ENCODE results near the gene PICALM. TPM values are rescaled to one million over a fixed set of nuclear protein-coding genes. Genes with fewer than 3 reads are reported as not detected.
A peak's percentile ranks its signal among the peaks of the same experiment; 100 is the strongest.

PICALM gene
- total and polyA plus RNA-seq, 9 of the 15 experiments (the other 6 are each of a cell fraction or from before 2014, with no cell fraction given) = 41.3 to 990 (median 309) TPM

DNA sequence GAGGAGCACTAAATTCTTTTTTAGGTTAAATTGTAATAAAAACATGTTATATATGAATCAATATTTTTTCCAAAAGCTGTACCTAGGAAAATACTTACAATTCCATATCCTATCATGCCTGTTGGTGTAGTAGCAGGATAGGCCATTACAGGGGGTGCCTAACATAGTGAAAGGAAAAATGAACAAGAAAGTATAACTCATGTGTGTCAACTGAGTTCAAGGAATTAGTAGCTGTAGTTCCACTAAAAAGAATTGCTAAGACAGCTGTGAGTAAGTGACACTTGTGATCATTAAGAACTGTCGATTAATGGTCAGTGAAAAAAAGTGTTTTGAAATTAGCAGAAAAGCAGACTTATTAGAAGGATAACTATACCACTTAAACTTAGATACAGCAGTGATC, 92.4 kb downstream of the PICALM start (continued):
- TF ChIP-seq CTCFL (IDR thresholded peaks at IDR 0.05; ENCODE audit: borderline replicate concordance, insufficient read depth, low read depth, low read length, poor library complexity, severe bottlenecking) = no peak
- TF ChIP-seq TFAM (CRISPR knock-in tag; conservative IDR thresholded peaks at IDR 0.05) = no peak
- TF ChIP-seq FIP1L1 (IDR thresholded peaks at IDR 0.05; ENCODE audit: low read depth, low read length, poor library complexity, severe bottlenecking) = no peak
- no peak for TF ChIP-seq TEAD1 (CRISPR knock-in tag; IDR thresholded peaks at IDR 0.05)
- no peak for TF ChIP-seq JUND (IDR thresholded peaks at IDR 0.05; ENCODE audit: borderline replicate concordance, low read depth, low read length)
- no peak for TF ChIP-seq JUND (tag; IDR thresholded peaks at IDR 0.05; ENCODE audit: borderline replicate concordance, low read depth, low read length)
- no peak for TF ChIP-seq EZH2 (IDR thresholded peaks at IDR 0.05; ENCODE audit: borderline replicate concordance, low read depth, low read length)

DNA sequence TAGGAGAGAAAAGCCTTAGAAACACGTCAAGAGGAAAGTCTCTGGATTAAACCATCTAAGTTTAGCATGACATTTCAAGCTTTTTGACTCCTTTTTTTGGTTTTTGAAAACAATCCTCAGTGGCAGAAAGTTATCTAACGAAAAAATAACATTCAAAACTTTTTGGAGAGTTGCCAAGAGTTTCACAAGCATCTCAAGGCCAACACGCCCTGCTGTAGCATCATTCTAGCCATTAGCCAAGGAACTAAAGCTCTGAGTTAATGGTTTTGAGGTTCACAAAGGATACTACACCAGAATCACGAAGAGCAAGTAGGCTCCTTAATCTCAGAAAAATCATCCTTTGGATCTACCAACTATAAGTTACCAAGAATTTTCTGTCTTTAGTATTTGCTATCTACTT, 94.8 kb downstream of the PICALM start:
- Histone ChIP-seq H3K79me2 (ENCODE audit: control insufficient read depth, insufficient read depth, low read length) (peaks cover 71% of the 10 kb centered on the region), H3K27me3 (ENCODE audit: control insufficient read depth in 2 of 2, insufficient read depth in 2 of 2, low read length in 2 of 2) (no peaks in the 10 kb centered on the region), H3K4me2 (ENCODE audit: insufficient read depth, low read length) (no peak overlapping the region), H3K4me3 (no peak overlapping the region), H3K4me1 (replicated peaks in 1 of 2; ENCODE audit: control insufficient read depth in 2 of 2, insufficient read depth in 2 of 2, low read length in 2 of 2) (no peaks in the 10 kb centered on the region), H3K9ac (ENCODE audit: insufficient read depth in 1 of 2, low read depth in 2 of 2, low read length in 2 of 2) (no peak overlapping the region), H2AFZ (ENCODE audit: low read depth, low read length) (no peak overlapping the region), H3K27ac (ENCODE audit: extremely low read depth, low read depth, low read length) (no peak overlapping the region), H4K20me1 (replicated peaks; ENCODE audit: control insufficient read depth, insufficient read depth, low read length) (no peaks in the 10 kb centered on the region), H3K36me3 (ENCODE audit: control insufficient read depth, insufficient read depth, low read length) (peaks cover 96% of the 10 kb centered on the region), H3K9me3 (replicated peaks; ENCODE audit: control insufficient read depth, insufficient read depth, low read depth, low read length) (no peaks in the 10 kb centered on the region), H3K9me1 (ENCODE audit: control insufficient read depth, insufficient read depth, low read length) (no peaks in the 10 kb centered on the region)
- no peak for FAIRE-seq
- TF ChIP-seq NFIC (IDR thresholded peaks at IDR 0.05) = peak; percentile 76
- TF ChIP-seq TEAD1 (CRISPR knock-in tag; IDR thresholded peaks at IDR 0.05) = no peak
- no TSS peak for BruUV-seq (replicated peaks)
- POLR2A ChIA-PET = no interaction called here
- CTCF ChIA-PET (ENCODE audit: low intra/inter-chr PET ratio) = no interaction called here
- DNase-seq (ENCODE audit: extremely low read depth in 1 of 4, low spot score in 3 of 4) = peak in 1 of 4 experiments; percentile 16
- ATAC-seq = no peak
- WGBS (ENCODE audit: insufficient coverage, low coverage, missing lambda C conversion rate) = 65% methylated on average over 4 of the region's 4 CpGs
- intact Hi-C loops (cut with micrococcal nuclease) (no loop called here), in situ Hi-C loops (cut with MboI) (no loop called here)

All from K562 (cell line).